Measurements from ENCODE around the gene CHRD.

Gene CHRD

DNA sequence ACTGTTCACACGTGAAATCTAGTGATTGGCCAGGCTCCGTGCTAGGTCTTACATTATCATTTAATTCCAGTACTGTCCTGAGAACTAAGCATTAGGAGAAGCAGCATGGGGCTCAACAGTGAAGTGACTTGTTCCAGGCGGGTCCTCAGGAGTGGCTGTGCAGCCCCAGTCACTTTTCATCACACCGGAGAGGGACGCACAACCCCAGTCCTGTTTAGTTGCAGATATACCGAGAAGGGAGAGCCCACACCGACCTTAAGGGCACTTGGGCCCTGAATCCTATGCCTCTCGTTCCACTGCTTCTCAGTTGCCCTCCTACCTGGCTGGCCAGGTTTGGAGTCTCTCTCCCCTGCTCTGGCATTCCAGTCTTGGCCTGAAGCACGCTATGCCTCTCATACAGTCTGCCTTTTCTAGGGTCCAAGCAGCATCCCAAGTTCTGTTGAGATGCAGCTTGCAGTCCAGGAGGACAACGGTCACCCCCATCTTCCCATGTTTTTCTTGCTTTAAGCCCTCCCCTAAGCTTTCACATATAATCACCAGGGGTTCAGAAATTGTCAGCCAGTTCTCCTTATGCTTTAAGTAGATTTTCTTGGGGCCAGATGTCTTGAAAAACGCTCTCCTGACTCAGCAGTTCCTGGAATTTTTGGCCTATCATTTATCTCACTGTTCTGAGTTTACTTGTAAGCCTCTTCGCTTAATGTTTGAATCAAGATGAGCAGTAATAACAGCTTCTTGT is 32.4 kb upstream of the CHRD start:
- no peak for DNase-seq

DNA sequence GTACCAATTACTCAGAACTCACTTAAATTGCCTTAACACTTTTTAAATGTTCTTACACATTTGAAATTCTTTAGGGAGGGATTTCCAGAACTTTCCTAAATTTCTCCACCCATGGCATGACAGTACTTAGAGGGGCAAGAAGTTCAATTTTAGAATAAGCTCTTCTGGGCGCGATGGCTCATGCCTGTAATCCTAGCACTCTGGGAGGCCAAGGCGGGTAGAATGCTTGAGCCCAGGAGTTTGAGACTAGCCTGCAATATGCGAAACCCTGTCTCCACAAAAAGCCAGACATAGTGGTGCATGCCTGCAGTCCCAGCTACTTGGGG is 31.8 kb upstream of the CHRD start:
- DNase-seq = no peak

DNA sequence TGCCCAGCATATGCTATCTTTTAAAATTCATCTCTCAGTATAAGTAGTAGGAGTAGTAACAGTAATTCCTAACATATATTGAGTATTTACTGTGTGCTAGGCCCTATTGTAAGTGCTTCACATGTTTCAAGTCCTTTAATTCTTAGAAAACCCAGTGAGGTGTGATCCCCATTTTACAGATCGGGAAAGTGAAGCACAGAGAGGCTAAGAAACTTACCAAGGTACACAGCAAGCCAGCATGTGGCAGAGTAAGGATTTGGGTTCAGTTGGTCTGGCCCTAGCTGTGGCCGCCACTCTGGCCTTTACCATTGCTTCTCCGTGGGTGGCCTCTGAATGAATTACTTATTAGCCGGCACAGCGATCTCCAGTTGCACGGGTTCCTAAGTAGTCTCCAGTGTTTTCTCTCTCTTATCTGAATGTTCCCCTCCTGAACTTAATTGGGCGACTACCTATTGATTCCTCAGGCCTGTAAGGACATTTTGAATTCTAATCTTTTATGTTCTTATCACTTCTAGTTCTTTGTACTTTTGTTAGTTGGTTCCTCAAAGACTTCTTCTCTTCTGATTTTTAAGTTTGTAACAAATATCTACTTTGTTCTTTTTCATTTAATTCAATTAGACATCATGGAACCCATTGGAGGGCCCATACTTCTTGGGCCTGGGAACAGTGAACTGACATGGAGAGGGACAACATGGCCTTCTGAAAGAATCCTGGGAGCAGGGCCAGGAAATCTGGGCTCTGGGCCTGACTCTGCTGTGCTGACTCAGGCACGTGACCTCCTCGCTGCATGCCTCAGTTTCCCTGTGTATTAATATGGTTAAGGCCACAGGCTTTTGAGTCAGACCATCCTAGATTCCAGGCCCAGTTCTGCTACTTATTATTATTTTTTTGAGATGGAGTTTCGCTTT is 30.0 kb upstream of the CHRD start:
- no peak for DNase-seq

DNA sequence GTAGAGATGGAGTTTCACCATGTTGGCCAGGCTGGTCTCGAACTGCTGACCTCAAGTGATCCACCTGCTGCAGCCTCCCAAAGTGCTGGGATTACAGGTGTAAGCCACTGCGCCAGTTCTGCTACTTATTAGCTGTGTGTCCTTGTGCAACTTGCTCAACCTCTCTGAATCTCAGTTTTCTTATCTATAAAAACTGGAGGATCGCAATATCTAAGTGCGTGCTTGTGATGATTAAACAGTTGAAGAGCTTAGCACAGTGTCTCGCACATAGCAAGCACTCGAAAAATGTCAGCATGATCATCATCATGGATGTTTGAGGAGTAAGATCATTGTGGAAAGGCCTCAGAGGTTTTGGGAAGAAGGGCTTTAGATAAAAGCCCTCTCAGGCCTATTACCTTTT is 29.2 kb upstream of the CHRD start:
- no peak for DNase-seq

DNA sequence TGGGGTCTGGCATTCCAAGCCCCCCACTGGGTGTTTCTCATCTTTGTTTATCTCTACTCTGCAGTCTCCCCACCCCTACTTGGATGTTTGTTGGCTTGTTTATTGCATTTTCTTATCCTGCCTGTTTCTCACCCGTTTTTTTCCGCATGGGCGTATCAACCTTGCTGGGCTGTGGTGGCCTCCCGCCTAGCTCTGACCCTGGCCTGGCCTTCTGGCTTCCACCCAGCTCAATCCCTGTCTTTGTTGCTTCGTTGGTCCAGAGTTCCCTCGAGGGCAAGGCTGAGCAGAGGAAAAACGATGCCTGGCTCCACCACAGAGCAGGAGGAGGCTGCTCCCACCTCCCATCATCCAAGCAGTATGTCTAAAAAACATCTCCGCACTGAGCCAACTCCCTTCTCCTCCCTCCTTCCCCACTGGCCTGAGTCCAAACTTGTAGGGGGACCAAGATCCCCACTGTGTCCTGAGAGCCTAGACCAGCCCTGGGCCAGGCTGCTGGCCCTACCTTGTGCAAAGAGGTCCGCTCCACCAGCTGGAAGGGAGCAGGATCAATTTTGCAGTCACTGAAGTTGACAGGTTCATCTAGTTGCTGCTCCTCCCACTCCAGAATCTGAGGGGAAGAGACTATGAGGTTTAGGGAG is 28.2 kb upstream of the CHRD start:
- no peak for DNase-seq

DNA sequence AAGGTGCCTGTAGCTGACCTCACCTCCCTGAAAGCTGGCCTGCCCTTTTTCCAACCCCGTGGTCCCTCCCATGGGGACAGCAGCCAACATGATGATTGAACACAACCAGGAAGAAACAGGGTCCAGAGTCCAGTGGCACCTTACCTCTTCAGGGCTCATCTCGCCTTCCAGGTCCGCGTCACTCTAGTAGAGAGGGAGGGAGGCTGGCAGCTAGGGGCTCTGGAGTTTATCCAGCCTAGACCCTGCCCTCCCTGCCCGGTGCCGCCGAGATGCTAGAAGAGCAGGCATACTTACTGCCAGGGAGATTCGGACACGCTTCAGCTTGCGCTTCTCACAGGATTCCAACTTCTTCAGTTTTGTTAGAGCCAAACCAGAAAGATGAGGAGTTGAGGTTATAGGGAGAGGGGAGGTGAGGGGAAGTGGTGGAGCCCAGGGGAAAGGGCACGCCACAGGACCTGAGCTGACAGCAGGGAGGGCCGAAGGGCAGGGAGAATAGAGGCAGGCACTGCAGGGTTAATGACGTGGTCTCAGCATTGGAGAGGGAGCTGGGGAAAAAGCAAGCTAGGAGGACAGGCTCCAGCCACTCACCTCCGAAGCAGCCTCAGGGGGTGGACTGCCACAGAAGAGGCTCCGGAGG is 27.6 kb upstream of the CHRD start:
- DNase-seq = no peak

DNA sequence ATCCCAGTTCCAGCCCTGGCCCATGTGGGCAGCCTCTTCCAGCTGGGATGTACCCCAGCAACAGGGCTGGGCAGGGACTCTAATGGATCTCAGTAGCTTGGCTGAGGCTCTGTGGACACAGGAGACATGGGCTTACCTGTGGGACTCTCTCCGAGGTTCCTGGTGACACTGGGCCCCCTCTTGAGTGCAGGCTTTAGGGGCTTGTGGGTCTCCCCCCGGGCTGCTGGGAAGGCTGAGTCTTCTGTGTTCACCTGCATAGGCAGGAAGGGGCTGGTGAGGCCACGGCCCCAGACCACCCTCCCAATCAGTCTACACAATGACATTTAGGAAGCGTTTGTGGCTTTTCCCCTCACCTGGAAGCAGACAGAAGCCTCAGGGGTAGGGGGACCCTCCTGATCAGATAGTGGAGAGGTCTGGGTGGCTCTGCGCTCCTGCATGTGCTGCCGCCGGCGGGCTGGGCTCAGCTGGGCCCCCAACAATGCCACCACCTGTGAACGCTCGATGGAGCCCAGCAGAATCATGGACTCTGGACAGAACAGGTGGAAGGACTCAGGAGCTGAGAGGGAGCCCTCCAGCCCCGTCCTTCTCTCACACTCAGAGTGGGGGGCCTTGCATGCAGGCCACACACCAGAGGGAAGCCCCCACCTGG is 26.8 kb upstream of the CHRD start:
- no peak for DNase-seq

DNA sequence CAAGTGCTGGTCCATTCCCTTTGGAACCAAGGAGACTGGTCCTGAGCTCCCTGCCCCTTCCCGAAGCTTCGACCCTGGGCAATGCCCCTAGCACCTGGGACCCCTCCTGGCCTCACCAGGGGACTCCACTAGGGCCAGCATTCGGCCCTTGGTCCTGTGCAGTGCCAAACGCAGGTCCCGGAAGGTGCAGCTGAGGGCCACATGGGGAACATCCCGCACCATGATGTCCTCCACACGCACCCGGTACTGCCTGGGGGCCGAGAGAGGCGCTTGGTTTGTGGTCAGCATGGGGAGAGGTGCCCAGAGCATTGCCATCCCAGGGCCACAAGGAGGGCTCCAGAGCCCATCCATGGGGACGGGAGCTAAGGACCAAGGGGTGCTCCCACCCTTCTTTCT is 26.3 kb upstream of the CHRD start:
- no peak for DNase-seq

DNA sequence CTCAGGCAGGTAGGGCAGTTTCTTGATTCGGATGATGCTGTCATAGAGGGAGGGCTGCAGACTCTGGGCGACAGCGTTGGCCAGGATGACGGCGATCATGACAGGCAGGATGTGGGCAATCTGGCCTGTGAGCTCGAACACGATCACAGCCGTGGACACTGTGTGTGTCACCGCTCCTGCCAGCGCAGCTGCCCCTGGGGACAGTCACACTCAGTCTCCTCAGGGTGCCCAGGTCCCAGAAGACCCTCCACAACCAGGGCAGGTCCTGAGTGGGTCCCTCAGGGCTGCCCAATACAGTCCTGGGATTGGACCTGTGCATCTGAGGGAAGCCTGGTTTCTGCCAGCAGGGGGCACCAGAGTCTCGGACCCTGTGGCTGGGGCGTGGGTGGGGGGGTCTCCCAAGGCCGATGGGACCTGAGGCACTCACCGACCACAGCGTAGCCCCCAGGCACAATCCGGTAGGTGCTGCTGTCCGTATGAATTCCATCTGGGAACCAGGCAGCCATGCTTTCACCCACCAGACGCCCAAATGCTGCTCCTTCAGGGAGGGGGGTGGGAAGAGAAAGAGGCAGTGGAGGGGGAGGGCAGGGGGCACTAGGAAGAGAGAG is 25.6 kb upstream of the CHRD start:
- DNase-seq = peak; percentile 59 to 63

DNA sequence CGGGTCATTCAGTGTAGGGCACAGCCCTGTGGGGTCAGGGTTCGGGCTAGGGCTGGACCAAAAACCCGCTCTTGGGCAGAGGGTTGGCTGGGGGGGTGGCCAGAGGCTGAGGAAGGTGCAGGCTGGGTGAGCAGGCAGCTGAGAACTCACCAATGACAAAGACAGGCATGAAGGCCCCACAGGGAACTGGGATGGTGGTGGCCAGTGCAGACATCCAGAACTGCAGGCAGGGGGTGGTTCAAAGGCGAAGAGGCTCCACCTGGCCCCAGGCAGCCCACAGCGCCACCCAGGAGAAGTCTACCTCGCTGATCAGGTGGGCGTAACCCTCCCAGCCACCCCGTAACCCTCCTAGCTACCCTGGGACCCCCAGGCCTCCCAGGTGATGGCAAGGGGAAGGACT is 25.1 kb upstream of the CHRD start:
- no peak for DNase-seq

DNA sequence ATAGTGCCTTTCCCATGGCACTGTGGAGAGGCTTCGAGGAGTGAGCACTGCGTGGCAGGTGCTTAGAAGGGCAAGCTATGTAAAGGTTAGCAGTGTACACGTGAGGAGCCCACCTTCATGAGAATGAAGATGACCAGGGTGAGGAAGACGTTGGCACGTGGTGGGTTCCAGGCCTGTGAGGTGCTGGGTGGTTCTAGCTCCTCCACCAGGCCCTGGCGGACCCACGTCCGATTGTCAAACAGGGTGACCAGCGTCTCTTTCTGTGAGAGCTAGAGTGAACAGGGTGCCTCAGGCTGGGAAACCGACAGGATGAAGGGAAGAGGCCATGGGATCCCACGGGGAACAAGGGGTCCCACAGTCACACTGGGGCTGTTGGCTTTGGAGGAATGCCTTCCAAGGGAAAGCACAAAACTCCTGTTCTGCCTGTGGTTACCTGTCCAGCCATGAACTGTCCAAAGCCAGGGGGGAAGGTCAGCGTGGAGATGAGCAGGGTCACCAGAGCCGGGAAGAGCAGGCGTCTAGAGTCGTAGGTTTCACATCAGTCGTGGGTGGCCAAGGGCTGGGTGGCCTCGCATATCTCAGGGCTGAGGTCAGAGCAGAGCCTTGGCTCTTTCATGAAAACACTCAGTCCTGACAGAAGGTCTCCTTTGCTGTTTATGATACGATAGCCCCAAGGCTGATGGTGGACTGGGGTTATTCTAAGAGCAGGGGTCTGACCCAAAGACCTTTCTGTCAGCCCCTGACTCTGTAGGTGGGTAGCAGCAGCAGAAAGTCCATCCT is 24.4 kb upstream of the CHRD start:
- no peak for DNase-seq

DNA sequence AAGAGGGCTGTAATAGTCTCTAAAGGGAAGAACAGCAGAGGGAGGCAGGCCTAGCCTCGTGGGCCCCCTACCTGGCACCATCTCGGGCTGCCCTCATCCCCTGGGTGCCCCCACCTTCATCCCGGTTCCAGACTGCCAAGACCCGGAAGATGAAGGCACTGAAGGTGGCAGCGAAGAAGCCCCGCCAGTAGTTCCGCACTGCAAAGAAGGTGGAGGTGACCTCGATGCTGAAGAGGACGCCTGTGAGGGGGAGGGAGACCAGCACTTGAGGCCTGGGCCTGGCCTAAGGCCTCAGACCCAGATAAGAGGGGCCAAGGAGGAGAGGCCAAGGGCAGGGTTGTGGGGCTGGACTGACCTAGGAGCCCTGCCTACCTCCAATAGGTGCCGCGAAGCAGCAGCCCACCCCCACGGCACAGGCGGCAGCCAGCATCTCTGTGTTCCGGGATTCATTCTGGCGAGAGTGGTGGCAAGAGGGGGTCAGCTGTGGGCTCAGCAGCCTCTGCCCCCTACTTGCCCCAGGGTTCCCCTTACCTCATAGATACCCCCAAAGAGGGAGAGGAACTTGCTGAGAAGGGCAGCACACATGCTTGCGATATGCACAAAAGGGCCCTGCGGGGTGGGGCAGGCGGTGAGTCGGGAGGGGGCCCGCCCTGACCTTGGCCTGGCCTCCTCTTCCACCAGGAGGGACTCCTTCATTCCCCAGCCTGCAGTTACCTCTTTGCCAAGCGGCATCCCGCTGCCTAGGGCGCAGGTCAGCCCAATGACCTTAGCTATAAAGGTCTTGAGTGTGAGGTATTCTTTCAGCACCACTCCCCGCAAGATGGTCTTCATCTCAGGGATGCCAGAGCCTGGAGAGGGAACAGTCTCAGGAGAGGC is 22.4 kb upstream of the CHRD start:
- no peak for DNase-seq

DNA sequence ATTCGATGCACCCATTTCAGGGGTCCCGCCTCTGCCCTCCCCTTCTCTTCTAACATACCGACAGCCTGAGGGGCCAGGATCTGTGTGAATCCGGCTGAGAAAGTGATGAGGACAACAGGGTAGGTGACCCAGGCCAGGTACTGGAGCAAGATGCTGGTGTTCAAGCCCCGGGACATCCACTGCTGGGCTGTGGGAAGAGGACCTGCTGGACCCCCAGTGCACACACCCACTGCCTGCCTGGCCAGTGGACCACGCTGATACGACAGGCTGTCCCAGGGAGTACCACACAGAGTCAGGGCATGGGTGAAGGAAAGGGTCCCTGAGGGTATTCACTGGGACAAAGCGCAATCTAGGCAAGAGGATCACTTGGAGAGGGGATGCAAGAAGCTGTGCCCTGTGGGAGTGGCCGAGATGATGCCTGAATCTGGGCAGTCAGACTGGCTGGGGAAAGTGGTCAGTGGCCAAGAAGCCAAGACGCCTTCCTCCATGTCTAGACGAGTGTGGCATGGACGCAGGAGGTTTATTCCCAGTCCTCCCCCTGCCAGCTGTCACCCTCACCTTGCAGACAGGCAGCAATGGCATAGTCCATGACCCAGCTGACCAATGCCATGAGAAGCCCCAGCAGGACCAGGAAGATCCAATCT is 21.6 kb upstream of the CHRD start:
- no peak for DNase-seq

DNA sequence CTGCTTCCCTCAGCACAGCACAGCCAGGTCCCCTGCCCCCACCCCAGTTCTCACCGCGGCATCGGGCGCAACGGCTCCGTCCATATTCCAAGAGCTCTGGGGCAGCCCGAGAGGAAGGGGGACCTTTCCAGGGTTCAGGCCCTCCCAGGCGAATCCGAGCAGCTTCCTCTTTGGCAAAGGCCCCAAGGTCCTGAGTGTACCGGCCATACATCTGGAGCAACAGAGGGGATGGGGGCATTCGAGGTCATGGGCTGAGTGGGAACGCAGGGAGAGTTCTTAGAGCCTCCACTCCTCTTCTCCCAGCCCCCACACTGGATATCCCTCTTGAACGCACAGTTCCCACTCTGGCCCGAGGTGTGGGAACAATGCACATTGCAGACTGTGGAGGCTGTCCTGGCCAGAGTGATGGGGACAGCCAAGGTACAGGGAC is 20.9 kb upstream of the CHRD start:
- DNase-seq = no peak

DNA sequence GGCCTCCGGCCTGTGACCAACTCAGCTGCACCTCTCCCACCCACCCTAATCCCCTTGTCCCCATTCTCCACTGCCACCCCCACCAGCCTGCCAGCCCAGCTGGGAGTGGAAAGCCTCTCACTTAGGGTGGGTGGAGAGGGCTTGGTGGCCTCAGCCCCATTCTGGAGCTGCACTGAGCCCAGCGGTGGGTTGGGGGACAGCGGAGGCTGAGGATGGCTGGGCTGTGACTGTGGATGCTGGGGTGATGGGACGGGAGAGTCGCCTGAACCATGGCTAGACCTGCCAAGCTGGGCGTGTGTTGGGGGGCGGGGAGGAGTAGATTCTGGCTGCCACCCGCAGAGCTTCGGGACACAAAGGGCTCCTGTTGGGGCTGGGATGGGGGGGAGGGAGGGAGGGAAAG is 20.2 kb upstream of the CHRD start:
- no peak for DNase-seq

DNA sequence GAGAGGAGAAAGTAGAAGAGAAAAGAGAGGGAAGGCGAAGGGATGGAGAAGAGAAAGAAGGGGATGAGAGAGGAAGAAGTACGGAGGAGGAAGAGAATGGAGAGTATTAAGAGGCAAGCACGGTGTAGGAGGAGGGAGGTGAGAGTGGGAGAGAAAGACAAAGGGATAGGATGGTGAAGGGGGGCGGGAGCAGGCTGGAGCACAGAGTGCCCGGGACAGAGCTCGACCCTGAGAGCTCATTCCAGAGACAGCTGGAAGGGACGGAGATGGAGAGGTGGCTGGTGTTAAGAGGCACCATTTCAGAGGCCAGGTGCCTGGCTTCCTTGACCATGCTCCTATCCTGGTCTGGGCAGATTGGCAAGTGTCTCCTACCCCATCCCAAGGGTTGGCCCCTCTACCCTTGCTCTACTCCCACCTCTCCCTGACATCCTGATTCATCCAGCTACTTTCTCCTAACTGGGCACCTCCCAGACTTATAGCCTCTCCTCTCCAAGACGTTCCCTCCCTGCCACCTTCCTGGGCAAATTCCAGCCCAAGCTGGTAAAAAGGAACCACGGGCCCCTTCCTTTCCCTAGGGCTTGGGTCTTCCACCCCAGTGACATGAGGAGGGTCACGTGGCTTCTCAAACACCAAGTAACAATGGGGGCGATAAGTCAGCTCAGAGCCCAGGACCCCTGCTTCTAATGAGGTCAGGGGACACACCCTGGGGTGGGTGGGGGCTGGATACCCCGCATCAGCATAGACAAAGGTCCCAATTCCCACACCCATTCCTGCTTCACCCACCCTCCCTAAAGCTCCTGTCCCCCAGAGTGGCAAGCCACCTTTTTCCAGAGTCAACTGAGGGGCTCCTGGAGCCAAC is 19.6 kb upstream of the CHRD start:
- no peak for DNase-seq

DNA sequence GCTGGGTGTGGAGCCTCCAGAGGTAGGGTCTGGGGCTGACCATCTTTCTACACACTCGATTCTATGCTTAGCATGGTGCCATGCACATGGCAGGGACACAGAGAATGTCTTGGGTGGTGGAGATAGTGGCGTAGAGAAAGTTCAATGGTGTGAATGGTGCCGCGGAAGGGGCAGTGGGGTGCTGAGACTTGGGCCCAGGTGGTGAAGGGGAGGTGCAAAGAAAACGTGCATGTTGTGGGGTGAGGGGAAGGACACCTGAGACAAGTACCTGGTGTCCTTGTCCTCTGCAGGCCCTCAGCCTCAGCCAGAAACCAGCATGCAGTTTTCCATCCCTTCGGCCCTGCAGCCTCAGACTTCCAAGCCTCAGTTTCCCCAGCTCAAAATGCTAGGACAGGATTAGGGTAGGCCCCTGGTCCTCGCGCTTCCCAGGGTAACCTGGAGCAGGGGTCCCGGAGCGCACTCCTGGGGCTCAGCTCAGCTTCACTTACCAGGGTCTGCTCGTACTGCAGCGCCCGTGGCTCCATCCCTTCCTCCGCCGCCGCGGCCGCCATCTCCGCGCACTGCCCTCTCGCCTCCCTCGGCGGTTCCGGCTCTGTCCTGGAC is 18.8 kb upstream of the CHRD start:
- no peak for DNase-seq

DNA sequence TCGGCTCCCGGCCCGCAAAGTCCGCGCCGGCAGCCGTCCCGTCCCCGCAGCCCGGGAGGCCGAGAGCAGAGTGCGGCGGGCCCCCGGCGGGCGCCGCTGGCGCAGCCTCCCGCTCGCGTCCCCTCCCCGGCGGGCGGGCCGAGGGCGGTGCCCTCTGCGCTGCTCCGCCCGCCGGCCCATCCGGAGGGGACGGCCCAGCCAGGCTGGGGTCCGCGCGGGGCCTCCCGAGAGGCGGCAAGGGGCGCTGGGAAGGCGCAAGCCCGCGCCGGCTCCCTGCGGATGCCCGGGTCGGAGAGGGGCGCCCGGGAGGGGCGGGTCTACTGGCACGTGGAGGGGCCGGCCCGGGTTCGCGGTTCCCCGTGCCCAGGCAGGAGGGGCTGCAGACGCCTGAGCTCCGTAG is 18.3 kb upstream of the CHRD start, which contains the start of the genes CLCN2 and POLR2H:
Gene CLCN2 (minus strand): TSS at position 74 of the 400 bp plus-strand sequence. CDS start 126 bp downstream, outside the sequence.
Gene POLR2H (plus strand): TSS at position 179 of the 400 bp plus-strand sequence. CDS start 1,783 bp downstream, outside the sequence.
- DNase-seq = peak; percentile 20 to 26
